GM23248 (cell line): ENCODE results near the gene PHKG1.

Source experiments
- EZH2 ChIP-seq: fragments of 200-600 bp; sonication (generic); IDR thresholded peaks from 2 replicates; pipeline ENCODE4 v1.6.1; 2018; ENCODE audit warnings: antibody characterized with exemption, mild to moderate bottlenecking; ENCODE audit not compliant: insufficient read depth, poor library complexity, severe bottlenecking
- EZH2phosphoT487 ChIP-seq: fragments of 200-600 bp; sonication (generic); IDR thresholded peaks from 2 replicates; pipeline ENCODE4 v1.6.1; 2018; ENCODE audit warnings: antibody characterized with exemption, moderate library complexity, mild to moderate bottlenecking, low read depth; ENCODE audit not compliant: insufficient read depth

DNA sequence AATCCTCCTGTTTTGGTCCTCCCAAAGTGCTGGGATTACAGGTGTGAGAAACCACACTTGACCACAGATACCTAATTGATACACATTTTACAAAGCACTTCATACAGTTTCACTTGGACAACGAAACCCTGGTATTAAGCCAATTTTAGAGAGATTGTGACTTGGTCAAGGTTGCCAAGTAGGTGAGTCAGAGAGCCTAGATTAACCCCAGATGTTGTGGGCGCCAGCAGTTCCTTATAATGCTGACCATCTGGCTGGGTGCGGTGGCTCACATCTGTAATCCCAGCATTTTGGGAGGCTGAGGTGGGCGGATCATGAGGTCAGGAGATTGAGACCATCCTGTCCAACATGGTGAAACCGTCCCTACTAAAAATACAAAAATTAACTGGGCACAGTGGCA, 4.9 kb upstream of the PHKG1 start:
- TF ChIP-seq EZH2 (no peak), EZH2phosphoT487 (no peak)
